Urinary bladder (tissue), 4 donors: ENCODE measurements around the gene SBNO2. TPM values are rescaled to one million over a fixed set of nuclear protein-coding genes. Genes with fewer than 3 reads are reported as not detected.

Experiments
- DNase-seq: peaks from one replicate; pipeline ENCODE4 v3.0.0-alpha.2; 2015; ENCODE audit errors: extremely low spot score
- H3K27ac ChIP-seq: one replicate; pipeline ENCODE4 v1.5.1; 2013; ENCODE audit warnings: low read depth, mild to moderate bottlenecking, moderate library complexity
- H3K36me3 ChIP-seq: one replicate; pipeline ENCODE4 v1.6.1; 2013; ENCODE audit warnings: mild to moderate bottlenecking, moderate library complexity; ENCODE audit not compliant: insufficient read depth
- H3K4me1 ChIP-seq: one replicate; pipeline ENCODE4 v1.6.1; 2013; ENCODE audit warnings: mild to moderate bottlenecking, moderate library complexity; ENCODE audit not compliant: insufficient read depth
- H3K4me3 ChIP-seq: one replicate; pipeline ENCODE4 v1.5.1; 2013; ENCODE audit warnings: low read depth, low read length
- WGBS: extraction: QIAGEN DNeasy Blood & Tissue Kit; methylation state at CpG from one replicate; pipeline ENCODE4 v1.1.7; 2013; 5-methylcytosine and 5-hydroxymethylcytosine counted together
- polyA plus RNA-seq: library from polyadenylated mRNA; stranded (reverse); fragments of 200-250 nt; gene quantifications from one replicate; pipeline ENCODE4 v1.2.3, GENCODE V29; 2013
- total RNA-seq: library from RNA; depleted of rRNA; stranded (reverse); fragments of >200 nt; gene quantifications from one replicate; pipeline ENCODE4 v1.2.3, GENCODE V29; 2014
- donor health status: healthy with polysubstance abuse.
- donor health status: healthy.

SBNO2 gene
- total and polyA plus RNA-seq, 2 donors = 7.6 to 44.8 TPM

DNA sequence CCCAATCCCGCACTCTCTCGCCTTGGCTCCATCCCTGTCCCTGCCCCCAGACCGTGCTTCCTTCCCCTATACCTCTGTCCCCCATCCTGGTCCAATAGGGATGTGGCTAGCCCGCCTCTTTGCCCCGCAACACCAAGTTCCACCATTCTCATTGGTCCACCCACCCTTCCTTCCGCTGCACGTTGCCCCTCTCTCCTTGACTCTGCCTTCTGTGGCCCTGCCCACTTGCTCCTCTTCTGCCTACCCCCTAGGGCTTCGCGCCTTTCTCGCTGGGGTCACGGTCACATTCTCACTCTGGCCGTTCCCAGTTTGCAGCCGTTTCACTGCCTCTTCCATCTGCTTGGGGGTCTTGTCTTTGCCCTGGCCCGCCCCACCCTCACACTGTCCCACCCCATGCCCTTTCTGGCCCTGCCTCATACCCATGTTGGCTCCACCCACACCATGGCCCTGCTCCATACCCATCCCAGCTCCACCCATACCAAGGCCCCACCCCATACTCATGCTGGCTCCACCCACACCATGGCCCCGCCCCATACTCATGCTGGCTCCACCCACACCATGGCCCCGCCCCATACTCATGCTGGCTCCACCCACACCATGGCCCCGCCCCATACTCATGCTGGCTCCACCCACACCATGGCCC lies 111.6 kb downstream of the SBNO2 start:
- Histone ChIP-seq H3K27ac (no peak overlapping the region), H3K4me1 (peaks cover 2% of the 10 kb centered on the region), H3K4me3 (no peak overlapping the region), H3K36me3 (no peaks in the 10 kb centered on the region)
- WGBS = 78% methylated on average over 17 of the region's 17 CpGs
- no peak for DNase-seq

DNA sequence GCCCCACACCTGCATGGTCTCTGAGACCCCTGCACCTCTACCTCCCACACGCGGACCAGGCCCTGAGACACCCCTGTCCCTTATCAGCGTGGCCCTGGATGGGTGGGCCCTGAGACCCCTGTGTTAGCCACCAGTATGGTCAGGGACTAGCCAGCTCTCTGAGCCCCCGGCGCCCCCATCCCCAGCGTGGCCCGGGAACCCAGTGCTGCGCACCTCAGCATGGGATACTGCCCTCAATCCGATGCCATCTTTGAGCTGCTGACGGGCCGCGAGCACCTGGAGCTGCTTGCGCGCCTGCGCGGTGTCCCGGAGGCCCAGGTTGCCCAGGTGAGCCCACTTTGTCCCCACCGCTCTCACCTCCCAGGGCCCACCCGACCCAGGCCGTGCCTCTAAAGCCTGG lies 112.1 kb downstream of the SBNO2 start:
- Histone ChIP-seq H3K4me1 (no peaks in the 10 kb centered on the region), H3K36me3 (no peaks in the 10 kb centered on the region), H3K4me3 (no peak overlapping the region), H3K27ac (no peak overlapping the region)
- 84% methylated on average over 20 of the region's 20 CpGs for WGBS
- no peak for DNase-seq

DNA sequence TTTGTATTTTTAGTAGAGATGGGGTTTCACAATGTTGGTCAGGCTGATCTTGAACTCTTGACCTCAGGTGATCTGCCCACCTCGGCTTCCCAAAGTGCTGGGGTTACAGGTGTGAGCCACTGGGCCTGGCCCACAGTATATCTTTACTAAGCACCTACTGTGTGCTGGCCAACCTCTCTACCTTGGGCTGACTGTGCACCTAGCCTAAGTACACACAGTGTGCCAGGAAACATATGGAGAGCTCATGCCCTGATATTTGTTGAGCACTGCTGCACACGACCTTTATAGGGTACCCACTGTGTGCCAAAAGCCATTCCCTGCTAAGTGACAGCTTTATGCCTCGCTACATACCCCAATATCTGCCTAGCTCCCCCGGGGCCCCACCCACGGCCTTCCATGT lies 113.4 kb downstream of the SBNO2 start:
- Histone ChIP-seq H3K36me3 (no peaks in the 10 kb centered on the region), H3K4me3 (no peak overlapping the region), H3K4me1 (no peaks in the 10 kb centered on the region), H3K27ac (no peak overlapping the region)
- no peak for DNase-seq
- WGBS = 83% methylated on average over 5 of the region's 5 CpGs

DNA sequence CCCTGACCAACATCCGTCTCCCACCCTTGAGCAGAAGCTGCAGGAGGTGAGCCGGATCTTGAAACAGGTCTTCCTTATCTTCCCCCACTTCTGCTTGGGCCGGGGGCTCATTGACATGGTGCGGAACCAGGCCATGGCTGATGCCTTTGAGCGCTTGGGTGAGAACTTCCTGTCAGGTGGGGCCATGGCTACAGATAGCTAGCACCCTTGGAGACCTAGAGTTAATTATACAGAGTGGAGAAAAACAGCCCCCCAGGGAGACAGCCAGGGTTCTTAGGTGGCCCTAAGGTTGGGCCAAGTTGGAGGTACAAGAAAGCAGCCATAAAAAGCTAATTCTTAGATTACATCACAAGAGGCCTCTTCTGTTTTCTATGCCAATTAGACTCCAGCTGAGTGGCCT lies 116.0 kb downstream of the SBNO2 start:
- 95% methylated on average over 5 of the region's 5 CpGs for WGBS

More for the DNA sequence above, 116.0 kb downstream of the SBNO2 start:
- no peak overlapping the region for H3K4me3 ChIP-seq
- no peak for DNase-seq
- H3K4me1 ChIP-seq = no peaks in the 10 kb centered on the region
- H3K36me3 ChIP-seq = no peaks in the 10 kb centered on the region
- H3K27ac ChIP-seq = no peak overlapping the region

Other genes with a start within 250 kb of the SBNO2 start
- 9.1 TPM for gene ARID3A, start 248.2 kb downstream of the SBNO2 start, total RNA-seq
- gene ARID3A, start 248.2 kb downstream of the SBNO2 start, polyA plus RNA-seq = 6.1 TPM
- gene WDR18, start 189.9 kb downstream of the SBNO2 start, total RNA-seq = 23.3 TPM
- 36.6 TPM for gene WDR18, start 189.9 kb downstream of the SBNO2 start, polyA plus RNA-seq
- gene GRIN3B, start 173.8 kb downstream of the SBNO2 start, total RNA-seq = not detected
- 0.06 TPM for gene GRIN3B, start 173.8 kb downstream of the SBNO2 start, polyA plus RNA-seq
- 34.5 TPM for gene TMEM259, start 153.1 kb downstream of the SBNO2 start, total RNA-seq
- 159 TPM for gene TMEM259, start 153.1 kb downstream of the SBNO2 start, polyA plus RNA-seq
- not detected for gene RNU6-2, start 152.7 kb downstream of the SBNO2 start, total RNA-seq
- gene RNU6-2, start 152.7 kb downstream of the SBNO2 start, polyA plus RNA-seq = not detected
- gene CNN2, start 147.7 kb downstream of the SBNO2 start, total RNA-seq = 73.3 TPM
- gene CNN2, start 147.7 kb downstream of the SBNO2 start, polyA plus RNA-seq = 97.1 TPM
- 1.9 TPM for gene ABCA7, start 134.2 kb downstream of the SBNO2 start, total RNA-seq
- 5.9 TPM for gene ABCA7, start 134.2 kb downstream of the SBNO2 start, polyA plus RNA-seq
- 5.7 TPM for gene ARHGAP45, start 107.1 kb downstream of the SBNO2 start, total RNA-seq
- gene ARHGAP45, start 107.1 kb downstream of the SBNO2 start, polyA plus RNA-seq = 12.0 TPM
- gene POLR2E, start 78.9 kb downstream of the SBNO2 start, total RNA-seq = 35.2 TPM
- 255 TPM for gene POLR2E, start 78.9 kb downstream of the SBNO2 start, polyA plus RNA-seq
- 71.3 TPM for gene GPX4, start 70.3 kb downstream of the SBNO2 start, total RNA-seq
- 452 TPM for gene GPX4, start 70.3 kb downstream of the SBNO2 start, polyA plus RNA-seq
- gene STK11, start 31.5 kb upstream of the SBNO2 start, total RNA-seq = 31.7 TPM
- 56.5 TPM for gene STK11, start 31.5 kb upstream of the SBNO2 start, polyA plus RNA-seq
- 0.53 TPM for gene CBARP, start 63.7 kb upstream of the SBNO2 start, total RNA-seq
- gene CBARP, start 63.7 kb upstream of the SBNO2 start, polyA plus RNA-seq = 0.43 TPM
- gene ATP5F1D, start 67.5 kb upstream of the SBNO2 start, total RNA-seq = 9.5 TPM
- gene ATP5F1D, start 67.5 kb upstream of the SBNO2 start, polyA plus RNA-seq = 236 TPM
- 12.2 TPM for gene MIDN, start 74.3 kb upstream of the SBNO2 start, total RNA-seq
- gene MIDN, start 74.3 kb upstream of the SBNO2 start, polyA plus RNA-seq = 64.3 TPM
- gene CIRBP, start 95.1 kb upstream of the SBNO2 start, total RNA-seq = 267 TPM
- 536 TPM for gene CIRBP, start 95.1 kb upstream of the SBNO2 start, polyA plus RNA-seq
- 4.9 TPM for gene FAM174C, start 101.3 kb upstream of the SBNO2 start, total RNA-seq
- gene FAM174C, start 101.3 kb upstream of the SBNO2 start, polyA plus RNA-seq = 55.9 TPM
- gene EFNA2, start 111.6 kb upstream of the SBNO2 start, total RNA-seq = 0.32 TPM
- 0.09 TPM for gene EFNA2, start 111.6 kb upstream of the SBNO2 start, polyA plus RNA-seq
- 26.4 TPM for gene NDUFS7, start 209.6 kb upstream of the SBNO2 start, total RNA-seq
- gene NDUFS7, start 209.6 kb upstream of the SBNO2 start, polyA plus RNA-seq = 173 TPM
- 10.3 TPM for gene GAMT, start 227.3 kb upstream of the SBNO2 start, total RNA-seq
- 18.5 TPM for gene GAMT, start 227.3 kb upstream of the SBNO2 start, polyA plus RNA-seq
- 37.0 TPM for gene DAZAP1, start 233.3 kb upstream of the SBNO2 start, total RNA-seq
- gene DAZAP1, start 233.3 kb upstream of the SBNO2 start, polyA plus RNA-seq = 71.5 TPM